HG02885 (cell line): ENCODE results near the gene KIAA0232.
A peak's percentile ranks its signal among the peaks of the same experiment; 100 is the strongest.
"Not testable (repeated sequence)": the region's sequence is repeated elsewhere in the genome, so short reads cannot be mapped to it uniquely, and the experiment has no call there.

Source experiments
- ATAC-seq: cut with Tn5 transposase; IDR thresholded peaks from one replicate; pipeline ENCODE4 v1.9.1; 2021; ENCODE audit warnings: mild to moderate bottlenecking; ENCODE audit not compliant: unreplicated experiment, poor library complexity

The KIAA0232 gene

DNA sequence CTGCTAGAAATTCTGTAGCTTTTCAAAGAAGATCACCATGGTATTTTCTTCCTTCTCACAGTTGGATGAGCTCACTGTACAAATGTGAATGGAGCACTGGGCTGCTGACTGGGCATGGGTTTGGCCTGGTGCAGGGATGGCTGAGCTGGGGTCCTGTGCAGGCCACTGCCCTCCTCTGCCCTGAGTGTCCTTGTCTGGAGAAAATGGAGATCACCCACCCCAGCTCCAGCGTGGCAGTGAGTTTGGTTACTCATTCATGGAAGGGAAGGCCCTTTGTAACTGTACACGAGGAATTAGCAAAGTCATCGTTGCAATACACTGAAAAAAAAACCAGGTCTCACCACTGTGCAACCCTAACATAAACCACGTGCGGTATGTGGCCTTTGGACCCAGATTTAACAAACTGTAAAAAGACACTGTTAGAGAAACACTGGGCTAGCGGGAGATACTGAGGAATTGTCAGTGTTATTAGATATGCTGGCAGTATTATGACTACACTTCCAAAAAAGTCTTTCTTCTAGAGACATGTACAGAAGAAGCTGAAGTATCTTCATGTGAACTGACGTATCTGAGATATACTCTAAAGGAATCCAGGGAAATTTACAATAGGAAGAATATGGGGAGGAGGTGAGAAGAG is 111.0 kb downstream of the KIAA0232 start:
- ATAC-seq, result no peak

DNA sequence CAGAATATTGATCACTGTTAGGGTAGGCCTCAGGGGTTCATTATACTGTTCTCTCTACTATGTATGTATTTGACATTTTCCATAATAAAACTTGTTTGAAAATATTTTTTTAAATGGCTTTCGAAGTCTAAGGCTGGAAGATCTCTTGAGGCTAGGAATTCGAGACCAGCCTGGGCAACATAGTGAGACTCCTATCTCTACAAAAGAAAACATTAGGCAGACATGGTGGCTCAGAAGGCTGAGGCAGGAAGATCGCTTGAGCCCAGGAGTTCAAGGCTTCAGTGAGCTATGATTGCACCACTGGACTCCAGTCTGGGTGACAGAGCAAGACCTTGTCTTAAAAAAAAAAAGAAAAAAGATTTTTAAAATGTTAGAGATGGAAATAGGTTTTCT is 111.6 kb downstream of the KIAA0232 start:
- no peak for ATAC-seq

DNA sequence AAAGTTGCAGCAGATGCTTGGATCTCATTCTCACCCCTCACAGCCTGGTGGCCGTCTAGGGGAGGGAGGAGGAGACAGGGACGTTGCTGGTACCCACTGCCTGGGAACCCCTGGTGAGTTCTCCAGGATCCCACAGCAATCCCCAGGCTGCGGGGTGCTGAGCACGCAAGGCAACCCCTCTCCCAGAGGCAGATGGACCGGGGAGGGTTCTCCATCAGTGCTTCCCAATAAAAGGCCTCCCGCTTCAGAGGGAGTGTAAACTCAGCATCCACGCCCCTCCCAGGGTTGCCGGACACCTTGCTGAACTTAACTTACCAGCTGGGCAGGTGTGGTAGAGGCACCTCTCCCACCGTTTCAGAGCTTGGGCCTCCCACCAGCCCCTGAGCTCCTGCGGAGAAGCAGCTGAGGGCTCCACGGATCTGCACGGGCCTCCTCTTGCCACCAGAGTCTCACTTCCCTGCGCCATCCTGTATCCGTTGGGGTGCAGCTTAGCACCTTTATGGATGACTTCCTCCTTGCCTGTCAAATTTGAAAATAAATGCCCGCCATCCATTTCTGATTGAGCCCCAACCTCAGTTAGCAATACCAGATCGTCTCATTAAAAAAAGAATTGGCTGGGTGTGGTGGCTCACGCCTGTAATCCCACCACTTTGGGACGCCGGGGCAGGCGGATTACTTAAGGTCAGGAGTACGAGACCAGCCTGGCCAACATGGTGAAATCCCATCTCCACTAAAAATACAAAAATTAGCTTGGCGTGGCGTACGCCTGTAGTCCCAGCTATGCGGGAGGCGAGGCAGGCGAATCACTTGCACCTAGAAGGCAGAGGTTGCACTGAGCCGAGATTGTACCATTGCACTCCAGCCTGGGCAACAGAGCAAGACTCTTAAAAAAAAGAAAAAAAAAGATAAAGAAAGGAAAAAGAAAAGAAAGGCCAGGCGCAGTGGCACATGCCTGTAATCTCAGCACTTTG is 112.3 kb downstream of the KIAA0232 start:
- no peak for ATAC-seq

DNA sequence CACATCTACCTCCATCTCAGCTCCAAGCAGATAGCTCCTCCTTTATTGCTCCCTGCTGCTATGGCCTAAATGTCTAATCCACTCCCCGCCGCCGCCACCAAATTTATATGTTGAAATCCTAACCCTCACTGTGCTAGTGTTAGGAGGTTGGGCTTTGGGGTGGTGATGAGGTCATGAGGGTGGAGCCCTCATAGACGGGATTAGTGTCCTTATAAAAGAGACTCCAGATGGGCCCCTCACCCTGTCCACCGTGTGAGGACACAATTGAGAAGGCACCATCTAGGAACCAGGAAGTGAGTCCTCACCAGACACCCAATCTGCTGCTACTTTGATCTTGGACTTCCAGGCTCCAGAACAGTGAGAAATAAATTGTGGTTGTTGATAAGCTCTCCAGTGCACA is 113.5 kb downstream of the KIAA0232 start:
- no peak for ATAC-seq

DNA sequence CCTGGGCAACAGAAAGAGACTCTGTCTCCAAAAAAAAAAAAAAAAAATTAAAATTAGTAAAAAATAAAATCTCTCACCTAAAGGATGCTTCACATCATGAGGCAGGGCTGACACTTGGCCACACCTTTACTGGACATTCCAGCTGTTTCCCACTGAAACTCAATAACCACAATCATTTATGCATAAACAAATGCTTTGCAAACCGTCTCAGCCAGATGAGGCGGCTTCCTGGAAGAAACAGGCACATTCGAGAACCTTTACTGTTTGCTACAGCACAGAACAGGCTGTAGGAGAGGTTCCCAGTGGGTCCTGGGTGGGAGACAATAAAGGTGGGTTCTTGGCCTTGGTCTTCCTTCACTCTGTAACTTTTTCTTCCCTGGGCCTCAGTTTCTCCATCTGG is 116.2 kb downstream of the KIAA0232 start:
- ATAC-seq, result no peak

DNA sequence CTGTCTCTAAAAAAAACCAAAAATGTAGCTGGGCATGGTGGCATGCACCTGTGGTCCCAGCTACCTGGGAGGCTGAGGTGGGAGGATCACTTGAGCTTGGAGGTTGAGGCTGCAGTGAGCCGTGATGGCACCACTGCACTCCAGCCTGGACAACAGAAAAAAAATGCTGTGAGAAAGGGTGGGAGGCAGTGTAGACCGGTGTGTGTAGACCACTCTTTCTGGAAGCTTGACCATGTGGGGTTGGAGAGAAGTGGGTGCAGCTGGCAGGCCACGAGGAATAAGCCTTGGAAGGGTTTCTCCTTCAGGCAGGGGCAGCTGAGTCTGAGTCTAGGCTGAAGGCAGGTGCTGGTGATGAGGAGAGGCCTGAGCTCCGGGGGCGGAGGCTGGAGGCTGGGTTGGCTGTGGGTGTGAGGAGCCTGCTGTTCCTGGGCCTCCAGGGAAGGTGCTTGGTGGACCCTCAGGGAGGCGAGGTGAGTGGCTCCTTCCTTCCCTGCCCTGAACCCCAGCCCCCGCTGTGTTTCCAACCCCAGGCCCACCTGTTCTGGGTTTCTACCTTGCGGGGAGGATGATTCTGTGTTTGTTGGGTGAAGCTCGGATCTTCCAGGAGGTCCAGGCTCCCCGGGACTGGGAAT is 117.8 kb downstream of the KIAA0232 start:
- no peak for ATAC-seq

DNA sequence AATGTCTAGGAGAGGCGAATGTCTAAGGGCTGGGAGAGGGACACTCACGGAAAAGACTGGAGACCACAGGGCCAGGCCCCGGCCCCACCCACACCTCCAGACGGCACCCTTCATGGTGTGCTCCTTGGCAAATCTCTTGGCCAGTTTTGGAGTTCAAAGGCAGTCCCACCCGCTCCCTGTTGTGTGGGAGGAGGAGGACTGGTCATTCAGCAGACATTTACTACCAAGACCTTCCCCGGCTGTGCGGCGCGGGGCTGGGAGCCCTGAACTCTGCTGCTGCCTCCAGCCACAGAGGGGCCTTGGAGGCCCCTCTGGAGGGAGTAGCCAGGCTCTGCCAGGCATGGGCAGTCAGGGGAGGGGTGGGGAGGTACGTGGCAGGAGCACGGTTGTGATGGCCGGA is 118.4 kb downstream of the KIAA0232 start:
- no peak for ATAC-seq

DNA sequence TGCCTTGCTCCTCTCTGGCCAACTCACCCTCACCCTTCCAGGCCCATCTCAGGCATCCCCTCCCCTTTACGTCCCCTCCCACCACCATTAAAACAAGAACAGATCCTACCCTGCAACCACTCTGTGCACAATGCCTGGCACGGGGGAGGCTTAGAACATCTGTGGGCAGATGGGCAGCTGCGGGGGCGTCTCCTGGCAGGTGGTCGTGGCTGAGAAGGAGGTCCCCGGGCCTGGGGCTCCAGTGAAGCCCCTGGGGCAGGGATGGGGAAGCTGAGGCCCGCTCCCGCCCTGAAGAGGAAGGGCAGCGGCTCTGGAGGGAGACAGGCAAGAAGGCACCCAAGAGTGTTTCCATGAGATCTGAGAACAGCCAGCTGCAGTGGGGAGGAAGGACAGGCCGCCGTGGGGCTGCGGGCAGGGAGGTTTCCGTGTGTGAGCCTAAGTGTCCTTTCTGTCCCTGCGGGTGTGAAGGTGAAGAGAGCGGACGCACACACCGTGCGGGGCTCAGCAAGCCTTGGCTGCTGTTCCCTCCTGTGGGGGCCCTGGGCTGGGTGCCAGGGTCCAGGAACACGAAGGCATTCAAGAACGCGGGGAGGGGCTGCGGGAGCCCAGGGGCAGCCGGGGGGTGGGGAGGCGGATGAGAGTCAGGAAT is 119.3 kb downstream of the KIAA0232 start:
- no peak for ATAC-seq

DNA sequence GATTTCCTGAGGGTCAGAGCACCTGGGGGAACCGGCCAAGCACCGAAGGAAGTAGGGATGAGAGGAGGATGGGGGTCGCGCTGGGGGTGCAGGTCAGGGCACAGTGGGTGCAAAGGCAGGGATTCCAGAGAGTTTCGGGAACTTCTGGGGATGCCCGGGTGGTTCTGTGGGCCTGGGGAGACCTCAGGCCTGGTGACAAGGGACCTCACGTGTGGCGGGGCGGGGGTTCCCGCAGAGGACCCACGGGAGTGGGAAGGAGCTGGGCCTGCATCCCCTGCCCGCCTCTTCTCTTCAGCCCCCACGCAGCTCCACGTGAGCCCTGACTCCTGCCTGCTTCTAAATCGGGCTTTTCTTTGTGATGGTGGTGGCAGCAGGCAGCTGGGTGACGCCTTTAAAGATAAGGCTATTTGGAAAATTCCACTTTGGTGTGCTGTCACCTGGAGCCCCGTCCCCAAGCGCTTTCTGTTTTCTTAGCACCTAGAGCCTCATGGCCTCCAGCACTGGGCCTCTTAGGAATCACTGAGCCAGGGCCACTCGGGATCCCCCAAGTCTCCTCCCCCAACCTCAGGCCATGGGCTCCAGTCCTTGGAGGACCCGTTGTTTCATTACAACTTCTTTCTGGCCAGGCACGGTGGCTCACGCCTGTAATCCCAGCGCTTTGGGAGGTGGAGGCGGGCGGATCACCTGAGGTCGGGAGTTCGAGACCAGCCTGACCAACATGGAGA is 120.0 kb downstream of the KIAA0232 start:
- no peak for ATAC-seq

DNA sequence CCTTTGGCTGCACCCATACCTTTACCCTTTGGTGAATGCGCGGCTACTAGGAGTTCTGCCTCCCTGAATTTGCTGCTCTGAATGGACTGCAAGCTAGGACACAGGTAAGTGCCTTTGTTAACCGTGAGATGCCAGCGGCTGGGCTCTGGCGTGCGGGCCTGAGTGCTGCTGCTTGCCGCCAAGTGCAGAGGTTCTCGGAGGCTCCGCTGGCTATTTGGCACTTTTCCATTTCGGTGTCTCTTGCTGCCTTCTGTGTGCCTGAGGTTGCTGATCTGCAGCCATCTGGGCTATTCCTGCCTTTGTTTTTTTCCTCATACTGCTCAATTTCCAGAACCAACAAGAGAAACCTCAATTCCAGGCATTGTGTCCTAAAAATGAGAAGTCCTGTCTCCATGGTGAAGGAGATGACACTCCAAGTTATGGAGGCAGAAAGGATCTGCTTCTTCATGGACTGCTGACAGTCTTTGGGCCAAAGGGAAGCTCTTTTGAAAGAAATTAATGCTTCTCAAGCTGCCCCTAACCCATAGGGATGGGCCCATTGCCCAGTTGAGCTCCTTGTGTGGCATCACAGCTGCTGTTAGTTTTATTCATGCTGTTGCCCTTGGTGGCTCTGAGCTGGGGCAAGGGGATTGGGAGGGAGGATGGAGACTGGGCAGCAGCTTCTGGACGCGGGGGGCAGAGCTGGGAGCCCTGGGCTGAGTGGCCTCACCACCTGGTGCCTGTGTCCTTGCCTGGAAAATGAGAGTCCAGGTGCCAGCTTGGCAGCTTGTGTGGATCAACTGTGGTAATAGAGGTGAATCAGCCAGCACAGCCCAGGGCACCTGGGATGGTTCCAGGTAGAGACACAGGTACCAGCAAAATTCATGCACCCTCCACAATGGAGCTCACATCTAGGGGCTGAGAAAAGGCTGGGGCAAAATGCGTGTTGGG is 123.3 kb downstream of the KIAA0232 start:
- ATAC-seq, result no peak

DNA sequence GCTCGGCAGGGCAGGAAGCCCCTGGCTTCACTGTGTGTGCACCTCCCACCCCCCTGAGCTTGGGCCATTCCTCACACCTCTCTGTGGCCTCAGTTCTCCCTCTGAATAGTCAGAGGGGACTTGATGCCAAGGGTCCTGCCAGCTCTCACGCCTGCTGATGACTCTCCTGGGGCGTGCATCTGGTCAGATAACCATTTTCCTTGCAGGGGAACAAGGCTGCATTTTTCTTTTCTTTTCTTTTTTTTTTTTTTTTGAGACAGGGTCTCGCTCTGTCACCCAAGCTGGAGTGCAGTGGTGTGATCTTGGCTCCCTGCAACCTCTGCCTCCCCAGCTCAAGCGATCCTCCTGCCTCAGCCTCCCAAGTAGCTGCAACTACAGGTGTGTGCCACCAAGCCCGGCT is 124.0 kb downstream of the KIAA0232 start:
- ATAC-seq, result not testable (repeated sequence)

DNA sequence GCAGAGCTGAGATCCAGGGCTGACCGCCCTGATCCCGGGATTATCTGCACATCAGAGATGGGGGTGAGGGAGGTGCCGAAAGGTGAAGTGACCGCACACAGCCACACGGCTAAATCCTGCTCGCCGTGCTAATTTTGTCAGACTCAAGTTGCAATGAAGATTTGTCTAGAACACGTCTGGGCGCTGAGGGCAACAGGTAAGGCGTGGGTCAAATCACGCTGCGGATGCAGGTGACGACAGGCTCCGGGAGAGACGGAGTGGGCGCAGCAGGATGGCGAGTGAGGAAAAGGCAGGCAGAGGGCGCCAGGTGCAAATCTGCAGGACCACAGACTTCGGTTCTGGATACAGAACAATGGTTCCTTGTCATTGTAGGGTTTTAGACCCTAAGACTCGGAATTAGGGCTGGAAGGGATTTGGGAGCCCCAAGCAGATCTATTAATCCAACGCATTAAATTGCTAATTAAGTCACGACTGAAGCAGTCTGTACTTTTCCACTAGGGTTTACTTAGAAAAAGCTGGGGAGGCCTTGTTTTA is 125.2 kb downstream of the KIAA0232 start:
- no peak for ATAC-seq

DNA sequence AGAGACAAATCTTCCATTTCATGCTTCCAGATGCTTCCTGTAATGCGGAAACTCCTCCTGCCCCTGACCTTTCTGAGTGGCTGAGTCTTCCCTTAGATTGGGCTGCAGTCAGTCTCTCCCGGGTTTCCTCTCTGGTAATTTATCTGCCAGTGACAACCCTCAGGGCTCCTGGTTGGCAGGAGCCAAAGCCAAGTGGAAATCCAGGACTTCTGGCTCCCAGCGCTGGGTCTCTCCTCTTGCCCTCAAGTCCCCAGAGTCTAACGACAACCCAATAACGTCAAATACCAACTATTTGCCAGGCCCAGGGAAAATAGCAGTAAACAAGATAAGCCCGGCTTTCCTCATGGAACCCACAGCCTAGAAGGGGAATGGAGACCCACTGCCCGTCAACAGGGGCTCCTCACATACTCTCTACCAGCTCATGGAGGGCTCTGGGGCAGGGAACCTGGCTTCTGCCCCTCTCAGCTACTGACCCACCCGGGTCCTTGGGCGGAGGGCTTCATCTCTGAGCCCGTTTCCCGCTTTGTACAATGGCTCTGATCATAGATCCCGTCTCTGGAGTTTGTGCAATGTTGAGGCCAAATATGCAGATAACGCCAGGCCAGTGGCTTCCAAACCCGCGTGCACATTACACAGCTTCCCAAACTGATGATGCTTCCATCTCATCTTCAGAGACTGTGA is 126.0 kb downstream of the KIAA0232 start:
- no peak for ATAC-seq

DNA sequence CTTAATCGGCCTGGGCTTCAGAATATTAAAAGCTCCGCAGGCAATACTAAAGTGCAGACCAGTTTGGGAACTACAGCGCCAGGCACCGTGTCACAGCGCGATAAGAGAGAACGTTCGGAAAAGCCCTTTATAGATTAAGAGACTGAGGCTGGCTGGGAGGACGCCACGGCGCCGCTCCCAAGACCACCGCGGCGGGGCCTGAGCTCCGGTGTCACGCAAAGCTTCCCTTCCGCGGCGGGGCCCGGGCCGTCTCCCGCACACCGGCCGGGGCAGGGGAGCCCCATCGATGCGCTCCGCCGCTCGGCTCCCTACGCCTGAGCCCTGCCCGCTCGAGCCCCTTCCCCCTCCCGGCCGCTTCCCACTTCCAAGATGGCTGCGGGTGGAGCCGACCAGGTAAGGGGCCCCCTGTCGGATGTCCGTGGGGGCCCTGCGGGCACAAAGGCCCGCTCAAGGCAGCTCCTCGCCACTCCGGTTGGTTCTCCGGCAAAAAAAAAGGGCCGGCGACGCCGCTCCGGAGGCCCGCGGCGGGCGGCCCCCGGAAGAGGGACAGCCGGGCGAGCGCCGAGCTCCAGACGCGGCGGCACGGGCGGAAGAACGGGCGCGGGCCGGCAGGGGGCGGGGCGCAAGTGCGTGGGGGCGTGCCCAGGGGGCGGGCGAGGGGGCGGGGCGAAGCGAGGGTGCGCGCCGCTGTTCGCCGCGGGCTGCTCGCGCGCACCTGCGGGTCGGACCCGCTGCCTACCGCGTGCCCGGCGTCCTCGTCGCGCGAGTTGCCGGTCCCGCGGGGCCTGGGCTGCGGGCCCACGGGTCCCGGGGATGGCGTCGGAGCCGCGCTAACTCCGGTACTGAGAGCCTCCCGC is 126.8 kb downstream of the KIAA0232 start, which contains the start of gene TBC1D14:
Gene TBC1D14, plus strand, starts transcription at position 714 of the 857 bp plus-strand sequence. CDS start 13,564 bp downstream, outside the sequence.
- ATAC-seq, result peak; percentile 86

DNA sequence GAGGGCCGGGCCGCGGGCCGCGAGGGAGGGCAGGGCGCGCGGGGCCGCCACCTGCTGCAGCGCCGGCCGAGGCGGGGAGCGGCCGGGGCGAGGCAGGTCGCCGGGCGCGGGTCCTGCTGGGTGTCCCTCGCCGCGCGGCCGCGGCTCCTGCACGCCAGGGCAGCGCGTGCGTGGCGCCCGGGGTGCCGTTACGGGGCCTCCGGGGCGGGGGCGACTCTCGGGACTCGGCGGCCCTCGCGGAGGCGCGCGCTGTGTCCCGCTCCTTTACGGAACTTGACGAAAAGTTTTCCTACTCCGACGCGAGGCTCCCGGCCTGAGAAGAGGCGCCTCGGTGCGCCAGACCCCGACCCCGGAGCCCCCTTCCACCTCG is 127.4 kb downstream of the KIAA0232 start:
- peak; percentile 30 for ATAC-seq

DNA sequence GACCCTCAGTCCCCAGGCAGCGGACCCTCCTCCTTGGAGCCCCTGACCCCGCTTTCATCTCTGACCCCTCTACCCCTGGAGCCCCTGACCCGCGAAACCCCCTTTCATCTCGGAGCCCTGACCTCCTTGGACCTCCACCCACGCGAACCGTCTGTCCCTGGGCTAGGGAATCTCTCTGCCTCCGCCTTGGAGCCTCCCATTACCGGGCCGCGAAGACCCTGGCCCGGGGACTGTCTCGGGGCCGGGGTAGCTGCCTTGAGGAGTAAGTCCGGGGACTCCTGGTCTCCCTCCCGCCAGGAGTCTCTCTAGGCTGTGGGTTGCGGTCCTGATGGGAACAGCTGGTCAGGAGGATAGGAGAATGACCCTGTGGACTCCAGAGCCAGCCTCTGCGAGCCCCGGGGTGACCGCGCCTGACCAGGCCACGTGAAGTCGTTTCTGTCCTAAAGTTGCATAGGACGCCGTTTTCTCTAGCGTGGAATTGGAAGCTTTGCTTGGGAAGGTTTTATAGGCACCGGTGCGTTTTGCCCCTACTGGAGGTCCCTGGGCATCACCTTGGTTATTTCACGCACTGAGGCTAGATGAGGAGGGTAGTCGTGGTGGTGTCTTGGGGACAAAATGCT is 127.9 kb downstream of the KIAA0232 start:
- no peak for ATAC-seq
